SK-N-SH (cell line): Measurements from ENCODE around the gene COBL. TPM values are rescaled to one million over a fixed set of nuclear protein-coding genes. Genes with fewer than 3 reads are reported as not detected.

Experiments
- CTCF ChIA-PET: fragments of 300-600, 350-600 bp; formaldehyde crosslinking; extraction: SDS; loops from one replicate; lab custom pipeline; 2021; lab: Yijun Ruan, JAX
- POLR2A ChIA-PET: fragments of 350-600 bp; sonication (Branson Sonifier 250); formaldehyde crosslinking; extraction: SDS; loops from one replicate; lab custom pipeline; 2020; ENCODE audit warnings: antibody characterized with exemption, inconsistent platforms; lab: Yijun Ruan, JAX
- DNase-seq: peaks from one replicate; pipeline ENCODE4 v3.0.0; 2012
- H2AFZ ChIP-seq: fragments of 200-600 bp; sonication (generic); 2 replicates; pipeline ENCODE4 v1.8.1; 2016; ENCODE audit warnings: antibody characterized with exemption, mild to moderate bottlenecking, low read depth
- H3F3A ChIP-seq: fragments of 200-600 bp; sonication (generic); replicated peaks from 2 replicates; pipeline ENCODE3; 2016; ENCODE audit warnings: antibody characterized with exemption, mild to moderate bottlenecking; ENCODE audit not compliant: insufficient read depth
- H3K27ac ChIP-seq, 2 experiments: fragments of 200-500 bp in 1 of 2; fragments of 200-600 bp in 1 of 2; sonication (Bioruptor generic) in 1 of 2; sonication (generic), shearing (Covaris generic) in 1 of 2; 2 replicates each; pipeline versions ENCODE4 v1.5.1 to v1.6.1; 2014 to 2016; ENCODE audit warnings: low read depth in 2 of 2, inconsistent platforms in 1 of 2, low read length in 1 of 2, mild to moderate bottlenecking in 1 of 2, mixed read lengths in 1 of 2
- H3K27me3 ChIP-seq: fragments of 200-600 bp; sonication (generic), shearing (Covaris generic); 2 replicates; pipeline ENCODE4 v1.6.1; 2016; ENCODE audit warnings: mixed run types; ENCODE audit not compliant: insufficient read depth
- H3K36me3 ChIP-seq, 2 experiments: fragments of 200-500 bp in 1 of 2; fragments of 200-600 bp in 1 of 2; sonication (Bioruptor generic) in 1 of 2; sonication (generic) in 1 of 2; replicated peaks in 1 of 2; 2 replicates each; pipeline versions ENCODE3 to v1.5.1; 2014 to 2016; ENCODE audit warnings: low read length in 1 of 2, mild to moderate bottlenecking in 1 of 2; ENCODE audit not compliant: insufficient read depth in 2 of 2, control insufficient read depth in 1 of 2
- H3K4me1 ChIP-seq, 2 experiments: fragments of 200-500 bp in 1 of 2; fragments of 200-600 bp in 1 of 2; sonication (Bioruptor generic) in 1 of 2; sonication (generic), shearing (Covaris generic) in 1 of 2; 2 replicates each; pipeline versions ENCODE4 v1.5.1 to v1.6.1; 2014 to 2016; ENCODE audit warnings: low read depth in 1 of 2, low read length in 1 of 2, mixed run types in 1 of 2; ENCODE audit not compliant: insufficient read depth in 2 of 2, control insufficient read depth in 1 of 2
- H3K4me2 ChIP-seq: fragments of 200-600 bp; sonication (generic), shearing (Covaris generic); 2 replicates; pipeline ENCODE4 v1.6.1; 2017; ENCODE audit warnings: mixed run types
- H3K4me3 ChIP-seq, 2 experiments: fragments of 200-500 bp in 1 of 2; fragments of 200-600 bp in 1 of 2; sonication (Bioruptor generic) in 1 of 2; sonication (generic), shearing (Covaris generic) in 1 of 2; 2 replicates each; pipeline versions ENCODE4 v1.5.1 to v1.8.1; 2014 to 2016; ENCODE audit warnings: low read depth in 2 of 2, inconsistent platforms in 1 of 2, low read length in 1 of 2, mild to moderate bottlenecking in 1 of 2, mixed read lengths in 1 of 2, moderate library complexity in 1 of 2
- H3K79me2 ChIP-seq: fragments of 200-600 bp; sonication (generic); 2 replicates; pipeline ENCODE4 v1.8.1; 2017; ENCODE audit warnings: mild to moderate bottlenecking; ENCODE audit not compliant: insufficient read depth
- H3K9ac ChIP-seq: fragments of 200-600 bp; sonication (generic); 2 replicates; pipeline ENCODE4 v1.6.1; 2017; ENCODE audit warnings: mixed run types
- H3K9me2 ChIP-seq: fragments of 200-600 bp; sonication (generic); 2 replicates; pipeline ENCODE4 v1.6.1; 2017; ENCODE audit warnings: mixed run types
- H3K9me3 ChIP-seq: fragments of 200-600 bp; sonication (generic); 2 replicates; pipeline ENCODE4 v1.6.1; 2017; ENCODE audit warnings: mixed run types, mild to moderate bottlenecking, moderate library complexity
- H4K20me1 ChIP-seq: fragments of 200-600 bp; sonication (generic); 2 replicates; pipeline ENCODE4 v1.6.1; 2017; ENCODE audit warnings: mild to moderate bottlenecking, mixed run types; ENCODE audit not compliant: insufficient read depth
- ELF1 ChIP-seq: IDR thresholded peaks from 2 replicates; pipeline ENCODE4 v1.4.0; 2012
- EP300 ChIP-seq, 2 experiments: IDR thresholded peaks; 2 replicates each; pipeline versions ENCODE4 v1.4.0 to v1.6.1; 2012; ENCODE audit warnings: borderline replicate concordance in 1 of 2, low read depth in 1 of 2, low read length in 1 of 2
- EZH2phosphoT487 ChIP-seq: fragments of 200-600 bp; sonication (generic); IDR thresholded peaks from 2 replicates; pipeline ENCODE4 v1.6.1; 2017; ENCODE audit warnings: low read depth, mixed run types, mild to moderate bottlenecking, antibody characterized with exemption, moderate library complexity, borderline replicate concordance
- FOSL2 ChIP-seq: IDR thresholded peaks from 2 replicates; pipeline ENCODE4 v1.4.0; 2012; ENCODE audit warnings: low read depth, mild to moderate bottlenecking, moderate library complexity, borderline replicate concordance
- FOXJ3 ChIP-seq: sonication (generic); formaldehyde crosslinking; IDR thresholded peaks from 2 replicates; pipeline ENCODE4 v1.5.1; 2020; ENCODE audit warnings: mild to moderate bottlenecking, missing genetic modification reagents
- JUND ChIP-seq: IDR thresholded peaks from 2 replicates; pipeline ENCODE4 v1.4.0; 2012
- NRF1 ChIP-seq: IDR thresholded peaks from 2 replicates; pipeline ENCODE4 v1.6.1; 2012; ENCODE audit warnings: low read depth, mild to moderate bottlenecking, low read length
- RAD21 ChIP-seq: IDR thresholded peaks from 2 replicates; pipeline ENCODE4 v1.6.1; 2012; ENCODE audit warnings: mild to moderate bottlenecking, low read length
- RCOR1 ChIP-seq: fragments of 150-350 bp; IDR thresholded peaks from 2 replicates; pipeline ENCODE4 v1.6.1; 2017; ENCODE audit warnings: antibody characterized with exemption, low read length
- RFX5 ChIP-seq: IDR thresholded peaks from 2 replicates; pipeline ENCODE4 v1.6.1; 2012; ENCODE audit warnings: mild to moderate bottlenecking, improper control_type of control experiment, low read length
- RXRA ChIP-seq: IDR thresholded peaks from 2 replicates; pipeline ENCODE4 v1.4.0; 2012; ENCODE audit warnings: low read depth, mild to moderate bottlenecking, borderline replicate concordance
- SIN3A ChIP-seq: IDR thresholded peaks from 2 replicates; pipeline ENCODE4 v1.6.1; 2012; ENCODE audit warnings: low read depth, mild to moderate bottlenecking, low read length, moderate library complexity, borderline replicate concordance
- TCF12 ChIP-seq: IDR thresholded peaks from 2 replicates; pipeline ENCODE4 v1.4.0; 2012
- TEAD4 ChIP-seq: IDR thresholded peaks from 2 replicates; pipeline ENCODE4 v1.4.0; 2012; ENCODE audit warnings: mild to moderate bottlenecking, borderline replicate concordance; ENCODE audit not compliant: insufficient read depth
- USF2 ChIP-seq: fragments of 150-350 bp; IDR thresholded peaks from 2 replicates; pipeline ENCODE4 v1.6.1; 2017; ENCODE audit warnings: antibody characterized with exemption, low read length, low read depth, borderline replicate concordance
- YY1 ChIP-seq: IDR thresholded peaks from 2 replicates; pipeline ENCODE4 v1.4.0; 2012; ENCODE audit warnings: low read depth, mild to moderate bottlenecking
- WGBS: methylation state at CpG from one replicate; pipeline ENCODE4 v1.1.6; 2017; ENCODE audit warnings: low lambda C conversion rate; 5-methylcytosine and 5-hydroxymethylcytosine counted together
- polyA plus RNA-seq, 3 experiments: library from polyadenylated mRNA; depleted of rRNA; stranded (reverse); fragments of >200 nt; gene quantifications; 2 replicates each; pipeline ENCODE4 v1.2.3, GENCODE V29; 2012
- TF ChIP-seq, protein P1 (sequence below): fragments of 150-350 bp; IDR thresholded peaks from 2 replicates; pipeline ENCODE4 v1.6.1; 2016; ENCODE audit warnings: mild to moderate bottlenecking, low read depth, low read length
- TF ChIP-seq, protein P2 (sequence below): IDR thresholded peaks from 2 replicates; pipeline ENCODE4 v1.4.0; 2012; ENCODE audit warnings: low read depth, borderline replicate concordance
- TF ChIP-seq, protein P3 (sequence below): IDR thresholded peaks from 2 replicates; pipeline ENCODE4 v1.4.0; 2012; ENCODE audit warnings: low read depth, borderline replicate concordance

The COBL gene
- polyA plus RNA-seq, 1 of the 3 experiments (the other 2 are of a cell fraction): under 0.01 TPM

DNA sequence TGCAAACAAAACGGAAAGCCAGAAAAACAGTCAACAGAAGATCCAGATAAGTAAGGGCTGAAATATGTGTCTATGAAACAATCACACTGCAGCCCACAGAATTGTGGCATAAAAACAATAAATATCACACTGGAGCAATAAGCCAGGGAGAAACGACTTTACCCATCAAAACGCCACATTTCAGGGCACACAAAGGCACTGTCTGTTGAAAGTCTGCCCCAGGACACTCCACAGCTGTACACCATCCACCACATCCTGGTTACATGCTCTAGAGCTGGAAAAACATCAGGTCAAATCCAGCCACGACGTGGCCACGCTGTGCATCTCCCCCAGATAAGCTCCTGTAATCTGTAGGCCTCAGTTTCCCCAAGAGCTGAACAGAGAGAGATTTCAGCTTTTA is 88.7 kb downstream of the COBL start (continued):
- no peak for TF ChIP-seq RFX5

DNA sequence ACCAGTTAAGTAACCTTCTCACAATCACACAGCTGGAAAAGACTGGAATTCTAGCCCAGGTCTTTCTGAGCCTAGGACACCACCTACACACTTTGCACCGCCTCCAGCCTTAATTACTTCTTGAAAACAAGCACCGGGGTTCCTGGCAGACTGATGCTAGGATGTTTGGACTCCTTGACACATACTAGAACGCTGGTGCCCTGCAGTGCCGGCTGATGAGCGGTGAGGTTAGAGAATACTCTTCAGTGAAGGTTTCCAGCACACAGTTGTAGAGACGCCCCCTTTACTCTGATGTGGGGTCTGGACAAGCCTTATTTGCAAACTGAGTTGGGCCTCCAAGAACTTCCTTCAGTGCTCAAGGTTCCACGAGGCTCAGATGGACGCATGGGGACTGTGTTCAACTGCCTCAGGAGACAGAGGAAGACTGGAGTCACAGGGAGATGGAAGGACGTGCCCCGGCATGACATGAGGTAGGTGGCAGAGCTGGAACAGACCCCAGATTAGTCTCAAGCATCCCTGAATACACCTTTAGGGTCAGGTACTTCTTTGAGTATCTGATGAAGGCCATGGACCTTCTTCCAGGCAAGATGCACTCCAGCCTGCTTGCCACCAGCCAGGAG is 89.6 kb downstream of the COBL start:
- DNase-seq: no peak
- H4K20me1 ChIP-seq: no peaks in the 10 kb centered on the region
- H3K27ac ChIP-seq: no peak overlapping the region
- no peak for TF ChIP-seq NRF1
- no peak for TF ChIP-seq SIN3A
- no peak for TF ChIP-seq FOXJ3 (CRISPR knock-in tag)
- TF ChIP-seq, protein P1, sequence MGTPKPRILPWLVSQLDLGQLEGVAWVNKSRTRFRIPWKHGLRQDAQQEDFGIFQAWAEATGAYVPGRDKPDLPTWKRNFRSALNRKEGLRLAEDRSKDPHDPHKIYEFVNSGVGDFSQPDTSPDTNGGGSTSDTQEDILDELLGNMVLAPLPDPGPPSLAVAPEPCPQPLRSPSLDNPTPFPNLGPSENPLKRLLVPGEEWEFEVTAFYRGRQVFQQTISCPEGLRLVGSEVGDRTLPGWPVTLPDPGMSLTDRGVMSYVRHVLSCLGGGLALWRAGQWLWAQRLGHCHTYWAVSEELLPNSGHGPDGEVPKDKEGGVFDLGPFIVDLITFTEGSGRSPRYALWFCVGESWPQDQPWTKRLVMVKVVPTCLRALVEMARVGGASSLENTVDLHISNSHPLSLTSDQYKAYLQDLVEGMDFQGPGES: no peak
- TF ChIP-seq RCOR1: no peak
- no peak for TF ChIP-seq ELF1
- TF ChIP-seq YY1: no peak
- TF ChIP-seq JUND: no peak
- no peak for TF ChIP-seq USF2
- TF ChIP-seq TCF12: no peak
- TF ChIP-seq, protein P2, sequence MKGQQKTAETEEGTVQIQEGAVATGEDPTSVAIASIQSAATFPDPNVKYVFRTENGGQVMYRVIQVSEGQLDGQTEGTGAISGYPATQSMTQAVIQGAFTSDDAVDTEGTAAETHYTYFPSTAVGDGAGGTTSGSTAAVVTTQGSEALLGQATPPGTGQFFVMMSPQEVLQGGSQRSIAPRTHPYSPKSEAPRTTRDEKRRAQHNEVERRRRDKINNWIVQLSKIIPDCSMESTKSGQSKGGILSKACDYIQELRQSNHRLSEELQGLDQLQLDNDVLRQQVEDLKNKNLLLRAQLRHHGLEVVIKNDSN: no peak
- TF ChIP-seq EP300 (IDR thresholded peaks at IDR 0.05; ENCODE audit: borderline replicate concordance in 1 of 2, low read depth in 1 of 2, low read length in 1 of 2): no peak
- TF ChIP-seq FOSL2: no peak
- no peak for TF ChIP-seq EZH2phosphoT487
- TF ChIP-seq TEAD4: no peak
- TF ChIP-seq RAD21: no peak
- TF ChIP-seq, protein P3, sequence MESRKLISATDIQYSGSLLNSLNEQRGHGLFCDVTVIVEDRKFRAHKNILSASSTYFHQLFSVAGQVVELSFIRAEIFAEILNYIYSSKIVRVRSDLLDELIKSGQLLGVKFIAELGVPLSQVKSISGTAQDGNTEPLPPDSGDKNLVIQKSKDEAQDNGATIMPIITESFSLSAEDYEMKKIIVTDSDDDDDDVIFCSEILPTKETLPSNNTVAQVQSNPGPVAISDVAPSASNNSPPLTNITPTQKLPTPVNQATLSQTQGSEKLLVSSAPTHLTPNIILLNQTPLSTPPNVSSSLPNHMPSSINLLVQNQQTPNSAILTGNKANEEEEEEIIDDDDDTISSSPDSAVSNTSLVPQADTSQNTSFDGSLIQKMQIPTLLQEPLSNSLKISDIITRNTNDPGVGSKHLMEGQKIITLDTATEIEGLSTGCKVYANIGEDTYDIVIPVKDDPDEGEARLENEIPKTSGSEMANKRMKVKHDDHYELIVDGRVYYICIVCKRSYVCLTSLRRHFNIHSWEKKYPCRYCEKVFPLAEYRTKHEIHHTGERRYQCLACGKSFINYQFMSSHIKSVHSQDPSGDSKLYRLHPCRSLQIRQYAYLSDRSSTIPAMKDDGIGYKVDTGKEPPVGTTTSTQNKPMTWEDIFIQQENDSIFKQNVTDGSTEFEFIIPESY: no peak
- no peak for TF ChIP-seq RXRA
- H3K4me1 ChIP-seq: no peaks in the 10 kb centered on the region
- H3K4me2 ChIP-seq: no peak overlapping the region
- H2AFZ ChIP-seq: no peak overlapping the region
- ChIA-PET CTCF (interaction anchor here (0.7 kb wide), 1 partner anchor 67 kb away, joined by 3 read pairs; no protein-coding TSS in a partner anchor), POLR2A (no interaction called here)
- H3F3A ChIP-seq: no peaks in the 10 kb centered on the region
- WGBS: 18% methylated on average over 10 of the region's 10 CpGs
- no peaks in the 10 kb centered on the region for H3K36me3 ChIP-seq
- H3K4me3 ChIP-seq: no peak overlapping the region
- H3K79me2 ChIP-seq: no peaks in the 10 kb centered on the region
- H3K9me2 ChIP-seq: no peaks in the 10 kb centered on the region
- no peak overlapping the region for H3K9ac ChIP-seq
- H3K9me3 ChIP-seq: no peaks in the 10 kb centered on the region
- H3K27me3 ChIP-seq: no peaks in the 10 kb centered on the region
